SIG-M5 (cell line): ENCODE results near the gene SLAMF6.
"Not testable (repeated sequence)": the region's sequence is repeated elsewhere in the genome, so short reads cannot be mapped to it uniquely, and the experiment has no call there.

Experiments
- DNase-seq: peaks from one replicate; lab custom pipeline; 2025; lab: John Stamatoyannopoulos, UW

Gene SLAMF6

GRCh38 chr1:160522622-160523345, at the start of gene SLAMF6:
Gene SLAMF6 (minus strand): TSS chr1:160523255. CDS start chr1:160523192, 63 bp downstream.
- DNase-seq = no peak

DNA sequence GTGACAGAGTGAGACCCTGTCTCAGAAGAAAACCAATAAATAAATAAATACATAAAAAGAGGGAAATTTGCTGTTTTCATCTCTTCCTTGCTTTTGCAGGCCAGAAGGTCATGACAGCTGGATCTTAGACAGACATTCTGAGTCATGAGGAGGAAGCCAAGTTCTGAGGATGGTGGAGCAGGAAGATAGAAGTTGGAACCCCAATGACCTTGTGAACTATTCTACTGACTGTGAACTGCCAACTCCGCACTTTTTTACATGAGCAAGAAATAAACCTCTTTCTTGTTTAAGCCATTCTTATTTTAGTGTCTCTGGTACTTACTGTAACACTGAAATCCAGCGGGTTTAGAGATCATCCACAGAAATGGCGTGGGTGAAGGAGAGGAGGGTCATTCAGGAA, 47.8 kb upstream of the SLAMF6 start:
- no peak for DNase-seq

GRCh38 chr1:160569806-160570205, 46.8 kb upstream of the SLAMF6 start:
- DNase-seq = no peak

- DNase-seq = no peak
Measured at GRCh38 chr1:160567858-160568682, 45.0 kb upstream of the SLAMF6 start.

GRCh38 chr1:160567341-160567740, 44.3 kb upstream of the SLAMF6 start:
- no peak for DNase-seq

DNA sequence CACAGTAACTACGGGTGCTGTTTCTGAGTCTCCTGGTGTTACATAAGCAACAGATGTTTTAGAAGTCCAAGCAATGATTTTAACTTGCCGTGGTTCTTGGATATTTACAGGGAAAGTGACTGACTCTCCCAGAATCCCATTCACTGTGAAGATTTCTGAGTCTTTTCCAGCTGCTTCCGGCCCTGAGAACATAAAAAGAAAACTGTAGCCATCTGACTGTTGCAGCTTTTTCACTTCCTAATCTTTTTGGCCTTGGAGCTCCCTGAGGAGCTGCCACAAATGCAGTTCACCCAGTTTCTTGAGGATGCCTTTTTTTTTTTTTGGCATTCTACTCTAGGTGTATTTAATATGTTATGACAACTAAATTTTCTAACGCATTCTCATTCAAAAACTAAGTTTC, 42.5 kb upstream of the SLAMF6 start:
- no peak for DNase-seq

DNA sequence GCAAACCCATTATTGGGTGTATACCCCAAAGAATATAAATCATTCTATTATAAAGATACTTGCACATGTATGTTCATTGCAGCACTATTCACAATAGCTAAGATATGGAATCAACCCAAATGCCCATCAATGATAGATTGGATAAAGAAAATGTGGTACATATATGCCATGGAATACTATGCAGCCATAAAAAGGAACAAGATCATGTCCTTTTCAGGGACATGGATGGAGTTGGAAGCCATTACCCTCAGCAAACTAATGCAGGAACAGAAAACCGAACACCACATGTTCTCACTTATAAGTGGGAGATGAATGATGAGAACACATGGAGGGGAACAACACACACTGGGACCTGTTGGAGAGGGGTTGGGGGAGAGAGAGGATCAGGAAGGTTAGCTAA, 40.2 kb upstream of the SLAMF6 start:
- DNase-seq = not testable (repeated sequence)

DNA sequence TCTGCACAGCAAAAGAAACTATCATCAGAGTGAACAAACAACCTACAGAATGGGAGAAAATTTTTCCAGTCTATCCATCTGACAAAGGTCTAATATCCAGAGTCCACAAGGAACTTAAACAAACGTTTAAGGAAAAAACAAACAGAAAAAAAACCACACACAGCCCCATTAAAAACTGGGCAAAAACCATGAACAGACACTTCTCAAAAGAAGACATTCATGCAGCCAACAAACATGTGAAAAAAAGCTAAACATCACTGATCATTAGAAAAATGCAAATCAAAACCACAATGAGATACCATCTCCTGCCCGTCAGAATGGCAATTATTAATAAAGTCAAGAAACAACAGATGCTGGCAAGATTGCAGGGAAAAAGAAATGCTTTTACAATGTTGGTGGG, 39.7 kb upstream of the SLAMF6 start:
- not testable (repeated sequence) for DNase-seq

DNA sequence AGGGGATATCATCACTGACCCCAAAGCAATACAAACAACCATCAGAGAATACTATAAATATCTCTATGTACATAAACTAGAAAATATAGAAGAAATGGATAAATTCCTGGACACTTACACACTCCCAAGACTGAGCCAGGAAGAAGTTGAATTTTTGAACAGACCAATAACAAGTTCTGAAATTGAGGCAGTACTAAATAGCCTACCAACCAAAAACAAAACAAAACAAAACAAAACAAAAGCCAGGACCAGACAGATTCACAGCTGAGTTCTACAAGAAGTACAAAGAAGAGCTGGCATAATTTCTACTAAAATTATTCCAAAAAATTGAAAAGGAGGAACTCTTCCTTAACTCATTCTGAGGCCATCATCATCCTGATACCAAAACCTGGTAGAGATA, 37.8 kb upstream of the SLAMF6 start:
- DNase-seq = no peak

DNA sequence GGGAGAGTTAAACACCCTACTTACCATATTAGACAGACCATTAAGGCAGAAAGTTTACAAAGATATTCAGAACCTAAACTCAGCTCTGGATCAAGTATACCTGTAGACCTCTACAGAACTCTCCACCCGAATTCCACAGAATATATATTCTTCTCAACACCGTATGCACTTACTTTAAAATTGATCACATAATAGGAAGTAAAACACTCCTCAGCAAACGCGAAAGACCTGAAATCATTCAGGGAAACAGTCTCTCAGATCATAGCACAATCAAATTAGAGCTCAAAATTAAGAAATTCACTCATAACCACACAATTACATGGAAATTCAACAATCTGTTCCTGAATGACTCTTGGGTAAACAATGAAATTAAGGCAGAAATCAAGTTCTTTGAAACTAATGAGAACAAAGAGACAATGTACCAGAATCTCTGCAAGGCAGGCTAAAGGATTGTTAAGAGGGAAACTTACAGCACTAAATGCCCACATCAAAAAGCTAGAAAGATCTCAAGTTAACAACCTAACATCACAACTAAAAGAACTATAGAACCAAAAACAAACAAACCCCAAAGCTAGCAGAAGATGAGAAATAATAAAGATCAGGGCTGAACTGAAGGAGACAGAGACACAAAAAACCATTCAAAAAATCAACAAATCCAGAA, 37.1 kb upstream of the SLAMF6 start:
- no peak for DNase-seq

DNA sequence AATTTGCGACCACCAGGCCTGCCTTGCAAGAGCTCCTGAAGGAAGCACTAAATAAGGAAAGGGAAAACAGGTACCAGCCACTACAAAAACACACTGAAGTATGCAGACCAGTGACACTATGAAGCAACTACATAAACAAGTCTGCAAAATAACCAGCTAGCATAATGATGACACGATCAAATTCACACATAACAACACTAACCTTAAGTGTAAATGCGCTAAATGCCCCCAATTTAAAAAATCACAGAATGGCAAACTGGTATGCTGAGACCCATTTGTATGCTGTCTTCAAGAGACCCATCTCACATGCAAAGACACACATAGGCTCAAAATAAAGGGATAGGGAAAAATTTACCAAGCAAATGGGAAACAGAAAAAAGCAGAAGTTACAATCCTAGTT, 36.4 kb upstream of the SLAMF6 start:
- not testable (repeated sequence) for DNase-seq

DNA sequence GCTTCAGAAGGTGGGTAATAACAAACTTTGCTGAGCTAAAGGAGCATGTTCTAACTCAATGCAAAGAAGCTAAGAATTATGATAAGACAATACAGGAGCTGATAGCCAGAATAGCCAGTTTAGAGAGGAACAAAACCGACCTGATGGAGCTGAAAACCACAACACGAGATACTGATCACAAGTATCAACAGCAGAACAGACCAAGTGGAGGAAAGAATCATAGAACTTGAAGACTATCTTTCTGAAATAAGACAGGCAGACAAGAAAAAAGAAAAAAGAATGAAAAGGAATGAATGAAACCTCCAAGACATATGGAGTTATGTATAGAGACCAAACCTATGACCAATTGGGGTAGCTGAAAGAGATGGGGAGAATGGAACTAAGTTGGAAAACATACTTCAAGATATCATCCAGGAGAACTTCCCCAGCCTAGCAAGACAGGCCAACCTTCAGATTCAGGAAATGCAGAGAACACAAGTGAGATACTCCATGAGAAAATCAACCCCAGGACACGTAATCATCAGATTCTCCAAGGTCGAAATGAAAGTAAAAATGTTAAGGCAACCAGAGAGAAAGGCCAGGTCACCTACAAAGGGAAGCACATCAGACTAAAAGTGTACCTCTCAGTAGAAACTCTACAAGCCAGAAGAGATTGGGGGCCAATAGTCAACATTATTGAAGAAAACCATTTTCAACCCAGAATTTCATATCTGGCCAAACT, 35.8 kb upstream of the SLAMF6 start:
- no peak for DNase-seq

DNA sequence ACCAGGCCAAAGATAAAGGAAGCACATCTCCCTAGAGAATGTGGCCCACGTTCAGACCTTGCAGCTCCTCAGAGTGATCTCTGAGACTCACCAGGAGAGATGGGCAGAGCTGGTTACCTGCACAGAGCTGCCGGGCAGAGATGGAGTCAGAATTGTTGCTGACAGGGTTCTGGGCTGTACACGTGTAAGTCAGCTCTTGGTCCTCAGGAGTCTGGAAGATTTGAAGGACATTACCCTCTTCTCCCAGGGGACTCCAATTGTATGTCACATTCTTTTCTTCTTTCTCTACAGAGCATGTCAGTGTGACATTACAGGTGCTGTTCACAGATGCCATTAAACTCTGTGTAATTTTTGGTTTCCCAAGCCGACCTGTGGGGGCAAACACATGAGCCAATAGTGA, 30.7 kb upstream of the SLAMF6 start:
- DNase-seq = no peak

DNA sequence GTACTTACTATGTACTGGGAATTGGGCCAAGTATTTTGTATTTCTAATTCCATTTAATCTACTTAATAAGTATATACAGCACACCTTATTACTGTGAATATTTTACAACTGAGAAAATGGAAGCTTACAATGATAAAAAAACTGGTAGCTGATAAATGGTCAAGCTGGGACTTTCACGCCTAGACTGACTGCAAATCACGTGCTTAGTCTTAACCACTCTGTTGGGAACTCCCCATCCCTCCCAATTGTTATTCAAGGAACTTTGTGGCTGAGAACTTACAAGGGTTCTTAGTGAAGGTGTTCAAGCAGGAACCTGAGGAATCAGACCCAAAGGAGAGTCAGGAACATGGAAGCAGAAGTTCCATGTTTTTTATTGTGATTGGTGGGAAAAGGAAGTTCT, 29.4 kb upstream of the SLAMF6 start:
- DNase-seq = no peak

DNA sequence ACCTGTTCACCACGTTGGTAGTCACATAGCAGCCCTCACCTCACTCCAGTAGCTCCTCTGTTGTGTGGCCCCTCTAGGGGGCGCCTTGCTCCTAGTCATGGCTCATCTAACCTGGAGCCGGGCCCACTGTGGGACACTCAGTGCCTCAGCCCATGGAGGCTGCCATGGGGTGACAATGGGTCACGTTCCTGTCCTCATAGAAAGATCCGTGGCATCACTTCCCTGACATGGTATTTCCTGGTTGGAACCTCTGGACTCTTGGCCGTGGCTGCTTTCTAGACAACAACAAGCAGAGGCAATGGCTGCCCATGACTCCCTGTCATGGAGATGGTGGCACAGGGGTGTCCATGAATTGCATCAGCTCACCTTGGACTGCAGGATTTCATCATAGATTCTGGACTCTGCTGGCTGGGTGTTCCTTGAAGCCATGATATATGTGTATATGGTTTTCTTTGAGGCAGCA, 27.5 kb upstream of the SLAMF6 start:
- no peak for DNase-seq

GRCh38 chr1:160549665-160550006, 26.6 kb upstream of the SLAMF6 start:
- no peak for DNase-seq

DNA sequence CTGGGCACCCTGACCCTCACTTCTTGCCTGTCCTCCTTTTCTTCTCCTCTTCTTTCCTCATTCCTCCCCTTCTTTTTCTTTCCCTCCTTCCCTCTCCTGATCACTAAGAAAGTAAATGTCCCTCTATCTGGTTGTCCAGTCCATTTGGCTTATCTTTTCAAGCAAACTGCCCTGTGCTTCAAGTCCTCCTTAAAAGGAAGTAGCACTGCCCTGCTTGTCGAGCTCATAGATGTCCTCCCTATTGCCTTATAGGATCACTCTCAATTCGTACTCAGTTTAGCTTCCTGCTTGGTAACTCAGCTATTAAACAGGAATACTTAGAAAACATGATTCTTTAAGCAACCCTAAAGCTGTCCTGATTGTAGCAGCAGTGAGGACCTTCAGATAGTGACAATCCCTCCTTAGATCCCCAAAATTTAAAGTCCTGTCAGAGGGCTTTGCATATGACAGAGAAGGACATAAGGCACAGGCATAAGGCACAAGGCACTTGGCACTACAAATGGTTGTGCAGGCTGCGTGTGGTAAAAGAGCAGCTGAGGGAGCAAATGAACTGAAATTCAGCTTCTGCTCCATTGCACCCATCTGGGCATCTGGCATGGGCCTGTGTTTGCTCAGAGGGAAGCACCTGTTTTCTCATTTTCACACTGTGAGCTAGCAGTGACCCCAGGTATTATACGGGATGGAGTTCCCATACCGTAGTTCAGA, 26.1 kb upstream of the SLAMF6 start:
- no peak for DNase-seq

- no peak for DNase-seq
Measured at GRCh38 chr1:160548183-160548582, 25.1 kb upstream of the SLAMF6 start.

GRCh38 chr1:160547422-160547821, 24.4 kb upstream of the SLAMF6 start:
- no peak for DNase-seq

DNA sequence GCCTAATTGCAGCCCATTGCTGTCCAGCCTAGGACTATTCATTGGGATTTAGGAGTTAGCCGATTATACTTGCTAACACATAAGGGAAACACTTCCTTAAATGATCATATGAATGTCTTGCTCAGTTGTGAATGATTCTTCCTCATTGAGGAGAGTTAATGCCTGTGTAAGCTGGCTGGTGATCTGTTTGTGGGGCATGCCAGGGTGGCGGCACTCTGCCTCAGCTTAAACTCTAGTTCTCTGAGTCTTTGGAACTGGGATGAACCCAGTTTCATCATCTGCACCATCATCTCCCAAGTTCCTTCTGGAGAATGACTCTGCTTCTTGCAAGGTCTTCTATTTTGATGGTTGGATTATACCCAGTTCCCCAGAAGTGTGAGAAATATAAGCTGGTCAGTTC, 23.9 kb upstream of the SLAMF6 start:
- DNase-seq = no peak

GRCh38 chr1:160544647-160545046, 21.6 kb upstream of the SLAMF6 start:
- DNase-seq = no peak
